IPS-15b (cell line): ENCODE results near the gene DOLPP1.

Experiments
- H3K27me3 ChIP-seq: one replicate; pipeline ENCODE4 v1.6.1; 2013; ENCODE audit warnings: low read length; ENCODE audit not compliant: control insufficient read depth, insufficient read depth
- H3K36me3 ChIP-seq: one replicate; pipeline ENCODE4 v1.6.1; 2013; ENCODE audit warnings: low read length; ENCODE audit not compliant: control insufficient read depth, insufficient read depth
- H3K4me1 ChIP-seq: one replicate; pipeline ENCODE4 v1.6.1; 2013; ENCODE audit warnings: mild to moderate bottlenecking, low read length; ENCODE audit not compliant: control insufficient read depth, insufficient read depth
- H3K4me3 ChIP-seq: one replicate; pipeline ENCODE4 v1.5.1; 2013; ENCODE audit warnings: low read depth, low read length
- H3K9ac ChIP-seq: one replicate; pipeline ENCODE4 v1.6.1; 2013; ENCODE audit warnings: low read depth, mild to moderate bottlenecking, low read length
- H3K9me3 ChIP-seq: one replicate; pipeline ENCODE4 v1.6.1; 2013; ENCODE audit warnings: mild to moderate bottlenecking, low read length; ENCODE audit not compliant: control insufficient read depth, insufficient read depth

DOLPP1 gene

DNA sequence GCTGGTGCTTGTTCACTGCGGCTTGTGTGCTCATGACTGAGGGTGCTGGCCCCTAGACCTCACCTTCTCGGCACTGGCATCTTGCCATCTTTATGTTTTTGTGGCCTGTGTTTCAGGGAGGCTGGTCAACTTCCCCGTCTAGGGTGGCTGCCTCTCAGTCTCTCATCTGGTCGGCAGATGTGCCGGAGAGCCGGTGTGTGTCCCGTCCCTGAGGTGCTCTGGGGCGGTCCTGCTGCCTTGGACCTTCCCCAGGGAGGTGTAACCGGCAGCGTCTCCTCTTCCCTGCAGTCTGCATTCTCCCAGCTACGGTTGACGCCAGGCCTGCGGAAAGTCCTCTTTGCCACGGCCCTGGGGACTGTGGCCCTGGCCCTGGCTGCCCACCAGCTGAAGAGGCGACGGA lies 38.9 kb upstream of the DOLPP1 start:
- Histone ChIP-seq H3K9me3 (no peaks in the 10 kb centered on the region), H3K9ac (no peak overlapping the region), H3K4me3 (no peak overlapping the region), H3K36me3 (peaks cover 25% of the 10 kb centered on the region), H3K27me3 (no peaks in the 10 kb centered on the region), H3K4me1 (no peaks in the 10 kb centered on the region)

DNA sequence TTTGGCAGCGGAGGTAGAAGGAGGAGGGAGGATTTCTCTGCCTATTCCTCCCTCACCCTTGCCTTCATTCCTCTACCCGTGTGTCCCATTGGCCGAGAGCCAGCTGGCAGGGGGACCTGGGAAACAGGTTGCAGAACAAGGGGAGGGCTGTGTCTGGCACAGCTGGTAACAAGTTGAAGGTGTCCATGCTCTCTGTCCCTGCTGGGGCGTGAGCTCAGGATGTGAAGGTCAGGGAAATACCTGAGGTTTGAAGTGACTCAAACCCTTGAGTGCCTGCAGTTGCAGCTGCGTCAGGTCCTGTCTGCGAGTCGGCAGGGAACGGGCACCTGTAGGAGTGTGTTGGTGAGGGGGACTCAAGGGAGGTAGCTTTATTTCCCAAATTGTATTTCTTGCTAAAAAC lies 28.3 kb upstream of the DOLPP1 start:
- H3K4me3 ChIP-seq = no peak overlapping the region
- no peaks in the 10 kb centered on the region for H3K27me3 ChIP-seq
- no peaks in the 10 kb centered on the region for H3K9me3 ChIP-seq
- no peak overlapping the region for H3K9ac ChIP-seq
- H3K36me3 ChIP-seq = peaks cover 36% of the 10 kb centered on the region
- H3K4me1 ChIP-seq = no peaks in the 10 kb centered on the region

DNA sequence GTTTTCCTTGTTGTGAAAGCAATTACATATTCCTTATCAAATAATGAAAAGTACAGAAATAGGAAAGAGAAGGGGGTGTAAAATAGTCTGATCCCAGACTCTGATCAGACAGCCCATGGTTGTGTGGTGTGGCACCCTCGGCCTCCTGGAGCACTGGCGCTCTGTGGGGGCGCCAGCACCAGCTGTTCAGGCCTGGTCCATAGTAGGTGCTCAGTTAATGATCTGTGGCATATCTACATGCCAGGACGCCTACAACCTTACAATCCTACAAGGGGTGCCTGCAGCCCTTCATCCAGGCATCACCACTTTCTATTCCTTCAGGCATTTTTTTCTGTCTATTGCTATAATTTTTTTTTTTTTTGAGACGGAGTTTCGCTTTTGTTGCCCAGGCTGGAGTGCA lies 27.9 kb upstream of the DOLPP1 start:
- no peak overlapping the region for H3K4me3 ChIP-seq
- peaks cover 33% of the 10 kb centered on the region for H3K36me3 ChIP-seq
- H3K9ac ChIP-seq = no peak overlapping the region

DNA sequence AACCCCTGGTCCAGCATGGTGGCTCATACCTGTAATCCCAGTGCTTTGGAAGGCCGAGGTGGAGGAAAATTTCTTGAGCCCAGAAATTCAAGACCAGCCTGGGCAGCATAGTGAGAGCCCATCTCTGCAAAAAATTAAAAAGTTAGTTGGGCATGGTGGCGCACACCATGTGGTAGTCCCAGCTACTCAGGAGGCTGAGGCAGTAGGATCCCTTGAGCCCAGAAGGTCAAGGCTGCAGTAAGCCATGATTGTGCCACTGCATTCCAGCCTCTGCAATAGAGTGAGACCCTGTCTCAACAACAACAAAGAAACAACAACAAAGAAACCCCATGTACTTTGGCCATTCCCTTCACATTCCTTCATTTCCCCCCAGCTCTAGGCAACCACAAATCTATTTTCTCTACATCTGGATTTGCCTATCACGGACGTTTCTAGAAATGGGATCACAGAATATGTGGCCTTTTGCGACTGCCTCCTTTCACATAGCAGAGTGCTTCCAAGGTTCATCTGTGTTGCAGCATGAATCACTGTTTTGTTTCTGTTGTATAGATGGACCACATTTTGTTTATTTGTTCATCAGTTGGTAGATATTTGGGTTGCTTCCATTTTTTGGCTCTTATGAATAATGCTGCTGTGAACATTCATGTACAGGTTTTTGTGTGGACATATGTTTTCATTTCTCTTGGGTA lies 26.6 kb upstream of the DOLPP1 start:
- no peaks in the 10 kb centered on the region for H3K27me3 ChIP-seq
- H3K9ac ChIP-seq = no peak overlapping the region
- no peaks in the 10 kb centered on the region for H3K9me3 ChIP-seq
- H3K4me1 ChIP-seq = no peaks in the 10 kb centered on the region
- H3K4me3 ChIP-seq = no peak overlapping the region
- peaks cover 26% of the 10 kb centered on the region for H3K36me3 ChIP-seq

More for the DNA sequence above, 27.9 kb upstream of the DOLPP1 start:
- no peaks in the 10 kb centered on the region for H3K27me3 ChIP-seq
- H3K9me3 ChIP-seq = no peaks in the 10 kb centered on the region
- no peaks in the 10 kb centered on the region for H3K4me1 ChIP-seq

DNA sequence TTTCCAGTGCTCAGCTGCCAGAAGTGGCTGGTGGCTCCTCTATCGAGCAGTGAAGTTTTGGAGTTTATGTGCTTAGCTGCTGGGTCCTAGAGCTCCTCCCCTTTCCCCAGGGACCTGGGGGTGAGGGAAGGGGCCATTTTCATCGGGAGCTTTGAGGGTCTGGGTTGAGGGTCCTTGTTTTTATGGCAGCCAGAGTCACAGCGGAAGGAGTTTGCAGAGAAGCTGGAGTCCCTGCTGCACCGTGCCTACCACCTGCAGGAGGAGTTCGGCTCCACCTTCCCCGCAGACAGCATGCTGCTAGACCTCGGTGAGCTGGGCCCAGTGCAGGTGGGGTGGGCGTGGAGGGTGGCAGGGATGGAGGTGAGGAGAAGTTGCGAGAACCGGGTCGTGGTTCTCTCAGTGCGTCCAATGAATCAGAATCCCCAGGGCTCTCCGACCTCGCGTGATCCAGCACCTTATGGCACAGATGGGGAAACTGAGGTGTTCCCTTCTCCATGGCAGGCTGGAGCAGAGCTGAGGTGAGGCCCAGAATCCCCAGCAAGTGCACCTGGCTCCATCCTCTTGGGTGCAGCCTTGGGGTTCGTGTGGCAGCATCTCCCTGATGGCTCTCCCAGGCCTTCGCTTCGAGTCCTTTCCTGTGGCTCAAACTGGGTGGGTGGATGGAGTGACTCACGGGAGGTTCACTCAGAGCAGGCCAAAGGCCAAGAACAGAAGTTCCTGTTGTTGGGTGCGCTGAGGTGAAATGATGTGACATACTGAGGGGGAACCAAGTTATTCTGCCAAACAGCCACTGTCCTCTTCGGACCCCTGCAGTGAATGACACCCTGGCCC lies 21.7 kb upstream of the DOLPP1 start:
- no peaks in the 10 kb centered on the region for H3K4me1 ChIP-seq
- no peaks in the 10 kb centered on the region for H3K27me3 ChIP-seq
- no peaks in the 10 kb centered on the region for H3K9me3 ChIP-seq
- H3K4me3 ChIP-seq = no peak overlapping the region
- H3K36me3 ChIP-seq = peaks cover 26% of the 10 kb centered on the region
- no peak overlapping the region for H3K9ac ChIP-seq

DNA sequence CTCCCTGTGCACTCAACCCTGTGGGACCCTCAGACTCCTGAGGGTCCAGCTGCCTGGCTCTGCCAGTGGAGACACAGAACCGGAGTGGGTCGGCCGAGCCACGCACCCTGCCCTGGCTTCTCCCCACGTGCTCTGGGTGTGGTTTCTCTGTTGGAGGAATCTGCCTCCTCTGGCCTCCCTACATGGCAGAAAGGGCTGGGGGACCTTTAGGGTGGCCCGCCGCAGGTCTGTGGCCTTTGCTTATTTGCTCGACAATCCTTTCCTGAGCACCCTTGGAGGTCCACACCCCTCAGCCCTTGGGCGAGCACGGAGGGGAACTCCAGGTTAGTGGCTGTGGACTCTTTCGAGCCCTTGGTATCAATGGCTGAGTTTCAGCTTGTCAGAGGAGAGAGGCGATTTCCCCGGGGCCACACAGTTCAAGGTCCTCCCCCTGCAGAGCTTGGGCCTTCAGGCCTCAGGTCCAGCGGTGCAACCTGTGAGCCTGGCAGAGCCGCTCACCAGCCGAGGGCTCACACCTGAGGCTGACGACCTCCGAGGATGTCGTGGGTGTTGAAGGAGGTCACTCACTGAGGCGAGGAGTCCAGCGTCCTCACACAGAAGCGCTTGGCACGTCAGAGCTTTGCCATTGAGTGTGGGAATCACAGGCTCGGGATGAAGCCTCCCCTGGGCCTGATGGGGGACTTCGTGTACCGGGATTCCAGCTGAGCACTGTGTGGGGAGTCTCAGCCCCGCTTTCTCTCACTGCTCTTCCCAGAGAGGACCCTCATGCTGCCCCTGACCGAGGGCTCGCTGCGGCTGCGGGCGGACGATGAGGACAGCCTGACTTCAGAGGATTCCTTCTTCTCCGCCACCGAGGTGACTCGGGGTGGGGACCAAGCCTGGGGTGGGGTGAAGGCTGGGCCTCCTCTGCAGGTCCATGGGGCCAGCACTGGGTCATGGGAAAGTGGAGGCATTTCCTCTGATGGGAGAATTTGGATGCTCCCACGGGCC lies 20.8 kb upstream of the DOLPP1 start:
- Histone ChIP-seq H3K36me3 (peaks cover 23% of the 10 kb centered on the region), H3K27me3 (no peaks in the 10 kb centered on the region), H3K4me3 (no peak overlapping the region), H3K9me3 (no peaks in the 10 kb centered on the region), H3K4me1 (no peaks in the 10 kb centered on the region), H3K9ac (no peak overlapping the region)

DNA sequence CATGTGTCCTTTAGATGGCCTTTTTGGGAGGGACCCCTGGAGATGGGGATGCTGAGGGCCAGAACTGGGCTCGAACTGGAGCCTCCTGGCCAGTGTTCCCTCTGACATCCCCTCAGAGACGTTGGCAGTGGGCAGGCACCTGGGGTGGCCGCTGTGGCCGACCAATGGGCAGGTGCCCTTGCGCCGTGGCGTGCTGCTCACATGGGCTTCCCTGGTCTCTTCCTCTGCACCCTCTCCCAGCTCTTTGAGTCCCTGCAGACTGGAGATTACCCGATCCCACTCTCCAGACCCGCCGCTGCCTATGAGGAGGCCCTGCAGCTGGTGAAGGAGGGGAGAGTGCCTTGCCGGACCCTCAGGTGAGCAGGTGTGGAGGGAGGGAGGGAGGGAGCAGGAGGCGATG lies 19.9 kb upstream of the DOLPP1 start:
- H3K9me3 ChIP-seq = no peaks in the 10 kb centered on the region
- no peak overlapping the region for H3K9ac ChIP-seq
- H3K4me1 ChIP-seq = no peaks in the 10 kb centered on the region
- peaks cover 28% of the 10 kb centered on the region for H3K36me3 ChIP-seq
- H3K4me3 ChIP-seq = no peak overlapping the region
- H3K27me3 ChIP-seq = no peaks in the 10 kb centered on the region

DNA sequence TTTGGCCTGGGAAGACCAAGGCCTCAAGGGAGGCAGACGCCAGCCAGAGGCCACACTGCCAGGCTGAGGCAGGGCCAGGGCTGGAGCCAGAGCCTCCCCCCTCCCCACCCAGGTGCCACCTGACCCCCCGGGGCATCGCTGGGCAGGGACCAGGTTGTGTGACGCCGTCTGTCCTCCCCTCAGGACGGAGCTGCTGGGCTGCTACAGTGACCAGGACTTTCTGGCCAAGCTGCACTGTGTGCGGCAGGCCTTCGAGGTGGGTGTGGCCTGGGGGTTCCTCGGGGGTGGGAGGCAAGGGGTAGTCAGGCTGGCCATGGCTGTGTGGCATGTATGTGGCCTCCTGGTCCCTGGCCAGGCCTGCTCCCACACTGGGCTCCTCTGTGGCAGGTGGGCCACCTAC lies 17.9 kb upstream of the DOLPP1 start:
- no peak overlapping the region for H3K4me3 ChIP-seq
- peaks cover 36% of the 10 kb centered on the region for H3K36me3 ChIP-seq
- H3K9me3 ChIP-seq = no peaks in the 10 kb centered on the region
- no peaks in the 10 kb centered on the region for H3K27me3 ChIP-seq
- no peak overlapping the region for H3K9ac ChIP-seq
- no peaks in the 10 kb centered on the region for H3K4me1 ChIP-seq

DNA sequence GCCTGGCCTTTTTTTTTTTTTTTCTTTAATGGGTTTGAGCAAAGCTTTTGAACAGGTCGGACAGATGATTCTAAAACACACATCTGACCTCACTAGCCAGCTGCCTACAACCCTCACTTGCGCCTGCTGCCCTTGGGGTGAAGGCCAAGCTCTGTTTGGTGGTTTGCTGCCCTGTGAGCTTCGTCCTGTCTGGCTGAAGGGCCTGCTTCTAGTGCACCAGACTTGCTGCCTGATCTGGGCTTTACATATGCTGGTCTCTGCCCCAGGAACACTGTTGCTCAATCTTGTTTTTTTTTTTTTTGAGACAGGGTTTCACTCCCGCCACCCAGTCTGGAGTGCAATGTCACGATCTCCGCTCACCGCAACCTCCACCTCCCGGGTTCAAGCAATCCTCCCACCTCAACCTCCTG lies 16.4 kb upstream of the DOLPP1 start:
- no peak overlapping the region for H3K9ac ChIP-seq
- H3K4me1 ChIP-seq = no peaks in the 10 kb centered on the region
- no peak overlapping the region for H3K4me3 ChIP-seq
- H3K27me3 ChIP-seq = no peaks in the 10 kb centered on the region
- H3K36me3 ChIP-seq = peaks cover 43% of the 10 kb centered on the region
- H3K9me3 ChIP-seq = no peaks in the 10 kb centered on the region

DNA sequence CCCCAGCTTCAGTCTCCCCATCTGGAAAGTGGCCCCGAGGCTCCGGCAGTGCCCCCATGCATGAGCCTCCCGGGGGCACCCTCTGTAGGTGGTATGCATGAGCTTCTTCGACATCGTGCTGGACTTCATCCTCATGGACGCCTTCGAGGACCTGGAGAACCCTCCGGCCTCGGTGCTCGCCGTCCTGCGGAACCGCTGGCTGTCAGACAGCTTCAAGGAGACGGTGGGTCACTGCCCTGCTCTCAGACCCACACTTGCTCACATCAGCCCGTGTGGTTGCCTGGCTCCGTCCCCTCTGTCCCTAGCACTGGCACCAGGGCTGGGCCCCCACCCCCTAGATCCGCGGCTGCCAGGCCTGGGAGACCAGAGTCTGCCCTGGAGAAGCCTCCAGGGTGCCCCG lies 12.8 kb upstream of the DOLPP1 start:
- Histone ChIP-seq H3K36me3 (peaks cover 35% of the 10 kb centered on the region), H3K9ac (no peak overlapping the region), H3K4me1 (peaks cover 12% of the 10 kb centered on the region), H3K9me3 (no peaks in the 10 kb centered on the region), H3K27me3 (no peaks in the 10 kb centered on the region), H3K4me3 (no peak overlapping the region)

DNA sequence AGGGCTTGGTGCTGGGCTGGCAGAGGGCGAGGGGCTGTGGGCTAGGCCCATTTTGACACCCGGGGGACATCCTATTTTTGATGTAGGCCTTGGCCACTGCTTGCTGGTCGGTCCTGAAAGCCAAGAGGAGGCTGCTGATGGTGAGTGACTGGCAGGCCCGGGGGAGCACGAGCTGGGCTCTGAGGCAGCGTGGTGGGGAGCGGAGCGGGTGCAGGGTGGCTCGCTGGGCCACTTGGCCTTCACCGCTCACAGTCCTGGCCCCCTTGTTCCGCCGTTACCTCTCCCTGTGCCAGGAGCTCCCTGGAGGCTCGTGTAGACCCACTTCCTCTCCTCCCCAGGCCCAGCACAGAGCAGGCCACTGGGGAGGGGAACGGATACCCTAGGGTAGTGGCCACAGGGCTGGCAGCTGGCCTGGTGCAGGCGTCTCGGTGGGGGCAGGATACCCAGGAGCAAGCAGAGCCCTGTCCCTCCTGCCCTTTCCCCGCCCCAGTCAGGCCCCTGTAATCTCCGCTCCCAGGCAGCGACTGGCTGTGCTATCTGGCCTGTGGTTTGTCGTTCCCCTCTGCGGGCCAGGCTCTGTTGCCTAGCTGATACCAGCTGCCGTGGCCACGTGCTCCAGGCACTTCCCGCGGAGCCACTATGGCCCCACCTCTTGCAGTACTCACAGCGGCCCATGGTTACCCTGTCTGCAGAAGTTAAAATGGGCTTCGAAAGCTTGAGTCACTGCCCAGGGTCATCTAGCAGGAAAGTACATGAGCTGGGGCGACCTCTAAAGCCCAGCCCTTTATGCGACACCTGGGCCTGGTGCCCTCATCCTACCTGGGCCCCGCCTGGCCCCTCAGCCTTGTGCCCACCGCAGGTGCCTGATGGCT lies 11.7 kb upstream of the DOLPP1 start:
- H3K36me3 ChIP-seq = peaks cover 35% of the 10 kb centered on the region
- H3K4me3 ChIP-seq = no peak overlapping the region
- no peaks in the 10 kb centered on the region for H3K9me3 ChIP-seq
- H3K4me1 ChIP-seq = peaks cover 12% of the 10 kb centered on the region
- H3K9ac ChIP-seq = no peak overlapping the region
- no peaks in the 10 kb centered on the region for H3K27me3 ChIP-seq
